Measurements from ENCODE around the gene MBP.

Gene MBP

GRCh38 chr18:77093067-77093430 is 39.5 kb downstream of the MBP start:
- no peak for TF ChIP-seq TAF1 (IDR thresholded peaks at IDR 0.05; ENCODE audit: borderline replicate concordance, low read depth, low read length)
- no peak for TF ChIP-seq POLR2A (IDR thresholded peaks at IDR 0.05; ENCODE audit: low read depth, low read length)
- no peak for TF ChIP-seq POLR2AphosphoS5 (IDR thresholded peaks at IDR 0.05; ENCODE audit: low read depth, low read length)
- DNase-seq (ENCODE audit: insufficient read length) = no peak
- FAIRE-seq = no peak

- DNase-seq (ENCODE audit: insufficient read length) = no peak
- TF ChIP-seq TAF1 (IDR thresholded peaks at IDR 0.05; ENCODE audit: borderline replicate concordance, low read depth, low read length) (no peak), POLR2A (IDR thresholded peaks at IDR 0.05; ENCODE audit: low read depth, low read length) (no peak), POLR2AphosphoS5 (IDR thresholded peaks at IDR 0.05; ENCODE audit: low read depth, low read length) (no peak)
- no peak for FAIRE-seq
Observed at GRCh38 chr18:77092104-77093066, 40.2 kb downstream of the MBP start.

- FAIRE-seq (no peak), DNase-seq (ENCODE audit: insufficient read length) (no peak)
- no peak for TF ChIP-seq POLR2A (IDR thresholded peaks at IDR 0.05; ENCODE audit: low read depth, low read length)
- no peak for TF ChIP-seq POLR2AphosphoS5 (IDR thresholded peaks at IDR 0.05; ENCODE audit: low read depth, low read length)
- no peak for TF ChIP-seq TAF1 (IDR thresholded peaks at IDR 0.05; ENCODE audit: borderline replicate concordance, low read depth, low read length)
Observed at GRCh38 chr18:77091366-77091765, 41.2 kb downstream of the MBP start.

GRCh38 chr18:77090546-77091174 is 41.9 kb downstream of the MBP start:
- TF ChIP-seq POLR2A (IDR thresholded peaks at IDR 0.05; ENCODE audit: low read depth, low read length) = no peak
- TF ChIP-seq TAF1 (IDR thresholded peaks at IDR 0.05; ENCODE audit: borderline replicate concordance, low read depth, low read length) = no peak
- TF ChIP-seq POLR2AphosphoS5 (IDR thresholded peaks at IDR 0.05; ENCODE audit: low read depth, low read length) = no peak
- no peak for FAIRE-seq
- no peak for DNase-seq (ENCODE audit: insufficient read length)

- TF ChIP-seq TAF1 (IDR thresholded peaks at IDR 0.05; ENCODE audit: borderline replicate concordance, low read depth, low read length) (no peak), POLR2A (IDR thresholded peaks at IDR 0.05; ENCODE audit: low read depth, low read length) (no peak), POLR2AphosphoS5 (IDR thresholded peaks at IDR 0.05; ENCODE audit: low read depth, low read length) (no peak)
- no peak for DNase-seq (ENCODE audit: insufficient read length)
- FAIRE-seq = no peak
Observed at GRCh38 chr18:77089723-77090285, 42.8 kb downstream of the MBP start.

GRCh38 chr18:77088963-77089722 is 43.4 kb downstream of the MBP start:
- TF ChIP-seq POLR2A (IDR thresholded peaks at IDR 0.05; ENCODE audit: low read depth, low read length) = no peak
- no peak for TF ChIP-seq POLR2AphosphoS5 (IDR thresholded peaks at IDR 0.05; ENCODE audit: low read depth, low read length)
- no peak for TF ChIP-seq TAF1 (IDR thresholded peaks at IDR 0.05; ENCODE audit: borderline replicate concordance, low read depth, low read length)

GRCh38 chr18:77087393-77088141 is 45.0 kb downstream of the MBP start:
- TF ChIP-seq POLR2A (IDR thresholded peaks at IDR 0.05; ENCODE audit: low read depth, low read length) (no peak), POLR2AphosphoS5 (IDR thresholded peaks at IDR 0.05; ENCODE audit: low read depth, low read length) (no peak), TAF1 (IDR thresholded peaks at IDR 0.05; ENCODE audit: borderline replicate concordance, low read depth, low read length) (no peak)
- no peak for DNase-seq (ENCODE audit: insufficient read length)
- no peak for FAIRE-seq

More at GRCh38 chr18:77088963-77089722, 43.4 kb downstream of the MBP start:
- DNase-seq (ENCODE audit: insufficient read length) = no peak
- no peak for FAIRE-seq

- FAIRE-seq (no peak), DNase-seq (ENCODE audit: insufficient read length) (no peak)
- TF ChIP-seq TAF1 (IDR thresholded peaks at IDR 0.05; ENCODE audit: borderline replicate concordance, low read depth, low read length) (no peak), POLR2AphosphoS5 (IDR thresholded peaks at IDR 0.05; ENCODE audit: low read depth, low read length) (no peak), POLR2A (IDR thresholded peaks at IDR 0.05; ENCODE audit: low read depth, low read length) (no peak)
Observed at GRCh38 chr18:77086656-77087392, 45.8 kb downstream of the MBP start.

GRCh38 chr18:77086034-77086433 is 46.5 kb downstream of the MBP start:
- no peak for TF ChIP-seq TAF1 (IDR thresholded peaks at IDR 0.05; ENCODE audit: borderline replicate concordance, low read depth, low read length)
- TF ChIP-seq POLR2AphosphoS5 (IDR thresholded peaks at IDR 0.05; ENCODE audit: low read depth, low read length) = no peak
- no peak for TF ChIP-seq POLR2A (IDR thresholded peaks at IDR 0.05; ENCODE audit: low read depth, low read length)
- no peak for DNase-seq (ENCODE audit: insufficient read length)
- FAIRE-seq = no peak

- FAIRE-seq (no peak), DNase-seq (ENCODE audit: insufficient read length) (no peak)
- TF ChIP-seq POLR2AphosphoS5 (IDR thresholded peaks at IDR 0.05; ENCODE audit: low read depth, low read length) = no peak
- TF ChIP-seq POLR2A (IDR thresholded peaks at IDR 0.05; ENCODE audit: low read depth, low read length) = no peak
- no peak for TF ChIP-seq TAF1 (IDR thresholded peaks at IDR 0.05; ENCODE audit: borderline replicate concordance, low read depth, low read length)
Observed at GRCh38 chr18:77084688-77085035, 47.9 kb downstream of the MBP start.

Data from GM12892 (cell line).